HepG2 (cell line): ENCODE results near the gene ELMO2. TPM values are rescaled to one million over a fixed set of nuclear protein-coding genes. Genes with fewer than 3 reads are reported as not detected.

Source experiments
- KDM6A ChIP-seq: IDR thresholded peaks from 2 replicates; pipeline ENCODE4 v1.6.1; 2016; ENCODE audit warnings: low read depth
- LBX2 ChIP-seq: sonication (generic); formaldehyde crosslinking; IDR thresholded peaks from 2 replicates; pipeline ENCODE4 v1.5.0; 2020; ENCODE audit warnings: missing genetic modification reagents, mild to moderate bottlenecking, borderline replicate concordance
- NKX3-1 ChIP-seq: sonication (generic); formaldehyde crosslinking; IDR thresholded peaks from 2 replicates; pipeline ENCODE4 v1.5.0; 2020; ENCODE audit warnings: missing genetic modification reagents
- ZBTB25 ChIP-seq: IDR thresholded peaks from 2 replicates; pipeline ENCODE4 v1.6.1; 2018; ENCODE audit warnings: missing genetic modification reagents
- ZNF343 ChIP-seq: sonication (generic); formaldehyde crosslinking; IDR thresholded peaks from 2 replicates; pipeline ENCODE4 v1.4.0; 2020; ENCODE audit warnings: mild to moderate bottlenecking, missing genetic modification reagents
- ZNF460 ChIP-seq: sonication (generic); formaldehyde crosslinking; IDR thresholded peaks from 2 replicates; pipeline ENCODE4 v1.5.1; 2020; ENCODE audit warnings: missing genetic modification reagents, mild to moderate bottlenecking, borderline replicate concordance
- ZNF607 ChIP-seq: sonication (generic); formaldehyde crosslinking; IDR thresholded peaks from 2 replicates; pipeline ENCODE4 v1.5.1; 2020; ENCODE audit warnings: missing genetic modification reagents, mild to moderate bottlenecking, borderline replicate concordance
- polyA plus RNA-seq, 8 experiments: library from polyadenylated mRNA; depleted of rRNA in 3 of 8; stranded (reverse) in 7 of 8; unstranded in 1 of 8; fragments of >200 nt; fragmentation: Illumina TruSeq in 4 of 8; extraction: Trizol in 4 of 8; gene quantifications; 2 replicates each; pipeline versions ENCODE4 v1.2.1 to v1.2.3, GENCODE V29; 2011 to 2016; ENCODE audit warnings: low read depth in 4 of 8, missing spikeins in 1 of 8, mixed read lengths in 1 of 8; ENCODE audit not compliant: insufficient read depth in 1 of 8
- total RNA-seq, 5 experiments: library from RNA; depleted of rRNA; stranded (reverse); fragments of >200 nt; fragmentation: Illumina TruSeq; extraction: Trizol; gene quantifications; 2 replicates each; pipeline ENCODE4 v1.2.3, GENCODE V29; 2016; ENCODE audit warnings: low read depth in 1 of 5
- TF ChIP-seq, protein P1 (sequence below): sonication (generic); formaldehyde crosslinking; IDR thresholded peaks from 2 replicates; pipeline ENCODE4 v1.5.1; 2020; ENCODE audit warnings: mild to moderate bottlenecking, missing genetic modification reagents, moderate library complexity

Gene ELMO2
- total and polyA plus RNA-seq, 2 of the 13 experiments (the other 11 are each of a cell fraction or from before 2014, with no cell fraction given), result 30.6 to 35.7 TPM

DNA sequence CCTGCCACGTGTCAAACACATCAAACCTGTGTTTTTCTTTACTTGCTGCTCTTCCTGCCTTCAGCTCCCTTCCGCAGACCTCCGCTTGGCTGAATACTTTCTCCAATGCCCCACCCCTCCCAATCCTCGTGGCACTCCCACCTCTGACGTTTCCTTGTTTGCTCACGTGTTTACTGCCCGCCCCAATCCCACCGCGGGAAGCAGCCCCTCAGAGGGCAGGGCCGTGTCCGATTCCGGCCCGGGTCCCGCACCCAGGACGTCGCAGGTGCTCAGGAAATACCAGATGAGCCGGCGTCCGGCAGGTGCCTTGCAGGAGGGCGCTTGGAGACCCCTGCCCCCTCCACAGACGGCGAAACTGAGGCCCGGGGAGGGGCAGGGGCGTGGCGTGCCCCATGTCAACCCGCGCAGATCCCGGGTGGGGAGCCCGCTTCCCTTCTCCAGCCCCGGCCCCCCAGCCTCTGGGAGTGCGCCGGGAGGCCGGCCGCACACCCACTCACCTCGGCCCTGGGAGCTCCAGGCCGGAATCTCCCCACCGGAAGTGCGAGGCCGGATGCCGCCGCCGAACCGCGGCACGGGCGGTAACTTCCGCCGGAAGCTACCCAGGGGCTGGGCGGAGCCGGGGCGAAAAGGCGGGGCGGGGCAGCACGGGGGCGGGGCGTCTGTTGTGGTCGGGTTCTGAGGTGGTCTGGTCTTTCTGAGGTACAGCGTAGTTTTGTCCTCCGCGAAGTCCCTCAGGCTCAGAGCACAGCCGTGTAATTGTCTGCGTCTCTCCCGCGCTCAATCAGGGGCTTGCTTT, 42.3 kb downstream of the ELMO2 start (continued):
- TF ChIP-seq ZNF460 (CRISPR knock-in tag), result peak; percentile 57; the same call in 1 of the 2 replicates
- TF ChIP-seq, protein P1, sequence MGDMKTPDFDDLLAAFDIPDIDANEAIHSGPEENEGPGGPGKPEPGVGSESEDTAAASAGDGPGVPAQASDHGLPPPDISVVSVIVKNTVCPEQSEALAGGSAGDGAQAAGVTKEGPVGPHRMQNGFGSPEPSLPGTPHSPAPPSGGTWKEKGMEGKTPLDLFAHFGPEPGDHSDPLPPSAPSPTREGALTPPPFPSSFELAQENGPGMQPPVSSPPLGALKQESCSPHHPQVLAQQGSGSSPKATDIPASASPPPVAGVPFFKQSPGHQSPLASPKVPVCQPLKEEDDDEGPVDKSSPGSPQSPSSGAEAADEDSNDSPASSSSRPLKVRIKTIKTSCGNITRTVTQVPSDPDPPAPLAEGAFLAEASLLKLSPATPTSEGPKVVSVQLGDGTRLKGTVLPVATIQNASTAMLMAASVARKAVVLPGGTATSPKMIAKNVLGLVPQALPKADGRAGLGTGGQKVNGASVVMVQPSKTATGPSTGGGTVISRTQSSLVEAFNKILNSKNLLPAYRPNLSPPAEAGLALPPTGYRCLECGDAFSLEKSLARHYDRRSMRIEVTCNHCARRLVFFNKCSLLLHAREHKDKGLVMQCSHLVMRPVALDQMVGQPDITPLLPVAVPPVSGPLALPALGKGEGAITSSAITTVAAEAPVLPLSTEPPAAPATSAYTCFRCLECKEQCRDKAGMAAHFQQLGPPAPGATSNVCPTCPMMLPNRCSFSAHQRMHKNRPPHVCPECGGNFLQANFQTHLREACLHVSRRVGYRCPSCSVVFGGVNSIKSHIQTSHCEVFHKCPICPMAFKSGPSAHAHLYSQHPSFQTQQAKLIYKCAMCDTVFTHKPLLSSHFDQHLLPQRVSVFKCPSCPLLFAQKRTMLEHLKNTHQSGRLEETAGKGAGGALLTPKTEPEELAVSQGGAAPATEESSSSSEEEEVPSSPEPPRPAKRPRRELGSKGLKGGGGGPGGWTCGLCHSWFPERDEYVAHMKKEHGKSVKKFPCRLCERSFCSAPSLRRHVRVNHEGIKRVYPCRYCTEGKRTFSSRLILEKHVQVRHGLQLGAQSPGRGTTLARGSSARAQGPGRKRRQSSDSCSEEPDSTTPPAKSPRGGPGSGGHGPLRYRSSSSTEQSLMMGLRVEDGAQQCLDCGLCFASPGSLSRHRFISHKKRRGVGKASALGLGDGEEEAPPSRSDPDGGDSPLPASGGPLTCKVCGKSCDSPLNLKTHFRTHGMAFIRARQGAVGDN (CRISPR knock-in tag), result peak; percentile 97
- TF ChIP-seq KDM6A (CRISPR knock-in tag), result no peak
- 0 out of 2 replicates have a peak, but pooled peaks have one; percentile 69 for TF ChIP-seq ZNF343 (CRISPR knock-in tag)
- peak; percentile 69; the same call in 1 of the 2 replicates for TF ChIP-seq LBX2 (CRISPR knock-in tag)
- TF ChIP-seq ZNF607 (CRISPR knock-in tag), result peak; percentile 94
- TF ChIP-seq ZBTB25 (CRISPR knock-in tag), result peak; percentile 84; the same call in 1 of the 2 replicates
- TF ChIP-seq NKX3-1, result peak; percentile 90
- TF ChIP-seq, all 625 proteins: peak for 449
